Astrocyte of the spinal cord (primary cell): Measurements from ENCODE around the gene GNA12.

ENCODE experiments used
- DNase-seq: peaks from one replicate; pipeline ENCODE4 v3.0.0; 2011; ENCODE audit warnings: low read depth, low spot score
- H3K4me3 ChIP-seq: 2 replicates; pipeline ENCODE4 v1.5.1; 2011; ENCODE audit warnings: low read depth, mild to moderate bottlenecking, low read length, moderate library complexity
- CTCF ChIP-seq: IDR thresholded peaks from 2 replicates; pipeline ENCODE4 v1.5.1; 2012; ENCODE audit warnings: low read depth, mild to moderate bottlenecking, low read length, inconsistent platforms
- in situ Hi-C: cut with HindIII; loops from 2 replicates; pipeline ENCODE4 v1.10.0; 2017; ENCODE audit warnings: low sequenced_read_pairs

GNA12 gene

GRCh38 chr7:2705371-2706096 lies 138.6 kb downstream of the GNA12 start:
- no peak overlapping the region for H3K4me3 ChIP-seq
- DNase-seq: no peak
- in situ Hi-C loops: no loop called here
- TF ChIP-seq CTCF: no peak

DNA sequence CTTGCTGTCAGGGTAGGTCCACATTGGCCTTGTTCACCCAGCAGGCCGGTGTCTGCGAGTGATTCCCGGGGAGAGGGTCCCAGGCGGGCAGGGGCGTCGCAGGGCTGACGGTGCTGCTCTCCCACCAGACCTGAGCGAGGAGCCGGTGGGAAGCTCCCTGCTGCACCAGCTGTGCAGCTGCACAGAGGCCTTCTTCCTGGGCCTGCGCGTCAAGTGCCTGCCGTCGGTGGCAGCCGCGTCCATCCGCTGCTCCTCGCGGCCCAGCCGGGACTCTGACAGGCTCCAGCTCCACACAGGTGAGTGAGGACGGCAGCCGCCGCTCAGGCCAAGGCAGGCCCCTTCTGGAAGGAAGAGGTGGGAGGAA lies 141.5 kb downstream of the GNA12 start:
- no peak overlapping the region for H3K4me3 ChIP-seq
- no peak for TF ChIP-seq CTCF
- DNase-seq: no peak
- in situ Hi-C loops: no loop called here

- DNase-seq: no peak
- TF ChIP-seq CTCF: no peak
- in situ Hi-C loops: no loop called here
- no peak overlapping the region for H3K4me3 ChIP-seq
These were observed 142.1 kb downstream of the GNA12 start for GRCh38 chr7:2701832-2702593.

DNA sequence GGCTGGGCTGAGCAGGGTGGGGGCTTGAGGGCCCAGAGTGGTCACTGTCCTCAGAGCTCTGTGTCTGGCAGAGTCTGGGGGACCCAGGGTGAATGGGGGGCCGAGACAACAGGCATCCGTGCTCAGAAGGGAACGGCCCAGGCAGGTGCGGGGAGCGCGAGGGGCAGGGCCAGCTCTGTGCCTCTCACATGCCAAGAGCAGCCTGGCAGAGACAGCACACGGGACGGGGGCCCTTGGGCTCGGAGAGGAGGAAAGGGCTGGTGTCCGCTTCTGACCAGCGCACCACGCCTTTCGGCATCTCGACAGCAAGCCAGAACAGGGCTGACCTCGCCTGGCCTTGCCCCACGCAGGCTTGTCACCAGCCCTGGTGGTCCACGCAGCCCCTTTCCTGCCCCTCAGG lies 142.7 kb downstream of the GNA12 start:
- no peak overlapping the region for H3K4me3 ChIP-seq
- in situ Hi-C loops: no loop called here
- DNase-seq: no peak
- no peak for TF ChIP-seq CTCF

DNA sequence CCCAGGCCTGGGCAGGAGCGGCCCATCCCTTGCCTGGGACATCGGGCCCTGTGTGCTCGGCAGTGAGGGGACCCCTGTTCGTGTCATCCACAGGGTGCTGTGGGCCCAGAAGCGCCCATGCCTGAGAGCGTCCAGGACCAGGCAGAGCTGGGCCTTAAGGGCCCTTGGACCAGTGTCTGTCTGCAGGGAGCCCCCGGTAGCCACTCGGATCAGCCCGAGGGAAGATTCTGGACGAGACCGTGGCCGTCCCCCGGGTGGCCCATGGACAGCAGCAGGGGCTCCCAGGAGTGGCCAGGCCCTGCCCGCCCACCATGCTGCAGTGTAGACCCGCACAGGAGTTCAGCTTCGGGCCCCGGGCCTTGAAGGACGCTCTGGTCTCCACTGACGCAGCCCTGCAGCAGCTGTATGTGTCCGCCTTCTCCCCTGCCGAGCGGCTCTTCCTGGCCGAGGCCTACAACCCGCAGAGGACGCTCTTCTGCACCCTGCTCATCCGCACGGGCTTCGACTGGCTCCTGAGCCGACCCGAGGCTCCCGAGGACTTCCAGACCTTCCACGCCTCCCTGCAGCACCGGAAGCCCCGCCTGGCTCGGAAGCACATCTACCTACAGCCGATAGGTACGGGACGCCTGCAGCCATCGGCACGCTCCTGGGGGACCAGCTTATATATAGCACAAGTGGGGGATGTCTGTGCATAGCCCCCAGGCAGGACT lies 143.8 kb downstream of the GNA12 start:
- in situ Hi-C loops: no loop called here
- DNase-seq: no peak
- no peak overlapping the region for H3K4me3 ChIP-seq
- no peak for TF ChIP-seq CTCF

DNA sequence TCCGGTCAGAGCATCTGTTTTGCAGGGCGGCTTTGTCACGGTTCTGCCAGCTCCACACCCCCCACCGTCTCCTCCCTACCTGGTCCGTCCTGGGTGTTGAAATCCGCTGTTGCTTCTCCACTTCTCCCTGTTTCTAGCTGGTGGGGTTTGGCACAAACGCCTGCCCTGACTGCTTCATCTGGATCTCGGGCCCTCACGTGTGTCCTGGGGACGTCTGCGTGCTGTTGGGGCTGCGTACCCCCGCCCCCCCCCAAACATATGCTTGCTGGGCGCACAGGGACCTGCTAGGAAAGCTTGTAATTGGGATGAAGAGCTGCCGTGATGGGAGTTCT lies 144.9 kb downstream of the GNA12 start:
- no peak for DNase-seq
- no peak overlapping the region for H3K4me3 ChIP-seq
- in situ Hi-C loops: no loop called here
- no peak for TF ChIP-seq CTCF
